T47D (cell line): ENCODE measurements around the gene KLHL30.

Experiments
- DNase-seq, 2 experiments: peaks; one replicate each; pipeline versions ENCODE4 v3.0.0 to v3.0.0-alpha.2; 2011 to 2012; ENCODE audit warnings: low read depth in 1 of 2, low spot score in 1 of 2
- JUND ChIP-seq: IDR thresholded peaks from 2 replicates; pipeline ENCODE4 v1.6.1; 2012; ENCODE audit warnings: low read depth
- in situ Hi-C: cut with HindIII; loops from 2 replicates; pipeline ENCODE4 v1.10.0; 2016; ENCODE audit warnings: low sequenced_read_pairs, low pct_unique_long_range_greater_than_20kb

KLHL30 gene

DNA sequence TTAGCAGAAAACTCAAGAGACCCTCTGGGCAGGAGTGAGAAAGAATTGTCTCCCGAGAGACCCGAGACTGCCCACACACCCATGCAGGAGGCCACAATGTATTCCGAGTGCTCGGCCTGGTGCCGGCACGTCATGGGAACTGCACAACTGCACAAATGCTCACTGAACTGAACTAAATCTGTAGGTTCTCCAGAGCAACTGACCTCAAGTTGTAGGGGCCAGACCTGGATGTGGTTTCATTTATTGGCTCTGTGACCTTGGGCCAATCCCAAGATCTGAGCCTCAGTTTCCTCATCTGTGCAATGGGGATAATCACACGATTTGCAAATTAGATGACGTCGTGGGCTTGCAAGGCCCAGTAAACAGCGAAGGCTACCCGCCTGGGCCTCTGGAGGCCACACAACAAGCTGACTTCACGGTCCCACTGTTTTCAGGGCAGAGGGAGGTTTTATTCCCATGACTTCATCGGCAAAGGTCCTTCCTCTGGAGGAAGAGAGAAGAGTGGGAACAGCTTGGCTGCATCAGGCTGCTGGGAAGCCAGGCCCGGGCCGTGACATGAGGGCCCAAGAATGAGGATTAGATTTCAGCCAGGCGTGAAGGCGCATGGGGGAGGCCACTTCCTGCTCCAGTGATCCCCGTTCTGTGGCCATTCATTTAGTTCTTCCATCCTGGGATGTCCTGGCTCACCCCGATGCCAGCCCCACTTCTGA lies 16.7 kb downstream of the KLHL30 start:
- DNase-seq: no peak
- no peak for TF ChIP-seq JUND
- in situ Hi-C loops: no loop called here

DNA sequence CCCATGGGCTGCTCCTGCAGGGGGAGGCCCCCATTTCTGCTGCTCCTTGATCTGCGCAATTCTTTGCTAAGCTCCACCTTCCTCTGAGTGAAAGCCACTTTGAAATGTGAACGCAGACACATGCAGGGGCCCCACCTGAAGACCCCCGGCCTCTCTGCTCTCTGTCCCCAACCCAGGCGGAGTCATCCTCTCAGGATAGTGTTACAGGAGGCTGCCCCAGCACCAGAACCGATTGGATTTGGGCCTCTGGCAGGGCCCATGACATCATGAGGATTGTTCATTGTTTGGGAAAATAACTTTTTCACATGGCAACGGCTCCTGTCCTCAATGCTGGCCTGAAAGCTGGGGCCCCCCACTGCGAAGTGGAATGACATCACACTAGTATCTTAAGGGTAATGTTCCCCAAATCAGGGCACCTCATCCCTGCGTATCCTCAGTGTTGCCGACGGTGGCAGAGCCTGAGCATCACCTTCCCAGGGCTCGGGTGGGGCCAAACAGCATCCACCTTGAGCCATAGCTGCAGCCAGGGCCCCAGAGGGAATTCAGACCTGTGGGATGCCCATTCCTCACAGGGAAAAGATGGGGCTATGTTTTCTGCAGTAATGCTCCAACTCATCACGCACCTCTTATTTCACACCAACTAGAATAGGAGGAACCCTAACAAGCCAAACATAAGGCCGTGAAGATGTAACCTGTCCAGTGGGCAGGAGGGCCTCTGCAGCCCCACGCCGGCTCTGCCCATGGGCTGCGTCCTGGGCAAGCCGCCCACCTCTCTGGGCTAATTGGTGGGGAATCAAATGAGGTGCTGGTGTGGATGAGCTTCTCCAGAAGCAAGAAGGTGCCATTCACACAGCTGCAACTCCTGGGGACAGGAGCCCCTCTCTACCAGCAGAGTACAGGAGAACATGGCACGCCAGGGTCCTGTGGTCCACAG lies 17.6 kb downstream of the KLHL30 start:
- in situ Hi-C loops: no loop called here
- no peak for TF ChIP-seq JUND
- DNase-seq: no peak

DNA sequence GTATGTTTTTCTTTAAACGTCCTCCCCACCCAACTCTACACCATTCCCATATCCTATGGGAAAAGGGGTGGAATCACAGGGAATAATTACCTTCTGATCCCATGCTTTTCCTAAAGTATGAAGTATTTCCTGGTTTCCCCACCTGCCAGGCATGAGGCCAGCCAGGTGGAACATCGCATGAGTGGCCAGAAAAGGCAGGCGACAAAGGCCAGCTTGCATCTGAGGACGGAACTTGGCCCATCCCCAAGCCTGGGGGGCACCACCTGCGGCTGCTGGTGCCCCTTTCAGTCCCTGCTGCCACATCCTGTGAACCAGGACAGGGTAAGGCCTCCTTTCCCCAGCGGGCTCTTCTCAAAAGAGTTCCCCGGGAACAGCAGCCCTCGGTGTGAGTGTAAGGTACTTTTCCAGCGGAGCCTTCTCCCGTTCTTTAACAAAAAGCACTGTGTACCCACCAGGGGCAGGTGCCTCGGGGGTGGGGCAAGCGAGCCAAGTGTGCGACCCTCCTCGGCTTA lies 19.1 kb downstream of the KLHL30 start:
- no peak for TF ChIP-seq JUND
- DNase-seq: no peak
- in situ Hi-C loops: no loop called here

DNA sequence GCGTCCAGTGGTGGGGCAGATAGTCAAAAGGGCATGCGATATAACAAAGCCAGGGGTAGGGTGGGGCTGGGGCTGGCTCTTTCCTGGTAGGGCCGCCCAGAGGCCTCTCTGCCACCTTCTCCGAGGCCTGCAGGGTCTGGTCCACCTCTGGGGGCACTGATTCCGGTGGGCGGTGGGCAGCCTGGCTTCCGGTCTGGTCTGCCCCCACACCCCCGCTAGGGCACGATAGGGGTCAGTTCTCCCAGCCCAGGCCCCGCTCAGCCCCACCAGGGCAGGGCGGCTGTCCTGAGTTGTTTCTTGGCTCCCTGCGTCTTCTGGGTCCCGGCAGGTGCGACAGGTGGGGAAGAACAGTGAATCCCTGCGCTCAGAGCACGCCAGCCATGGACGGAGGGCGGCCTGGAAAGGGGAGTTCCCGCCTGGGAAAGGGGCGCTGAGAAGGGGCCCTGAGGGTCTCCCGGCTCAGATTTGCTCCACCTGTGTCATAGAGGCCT lies 19.6 kb downstream of the KLHL30 start:
- in situ Hi-C loops: no loop called here
- no peak for DNase-seq
- no peak for TF ChIP-seq JUND

DNA sequence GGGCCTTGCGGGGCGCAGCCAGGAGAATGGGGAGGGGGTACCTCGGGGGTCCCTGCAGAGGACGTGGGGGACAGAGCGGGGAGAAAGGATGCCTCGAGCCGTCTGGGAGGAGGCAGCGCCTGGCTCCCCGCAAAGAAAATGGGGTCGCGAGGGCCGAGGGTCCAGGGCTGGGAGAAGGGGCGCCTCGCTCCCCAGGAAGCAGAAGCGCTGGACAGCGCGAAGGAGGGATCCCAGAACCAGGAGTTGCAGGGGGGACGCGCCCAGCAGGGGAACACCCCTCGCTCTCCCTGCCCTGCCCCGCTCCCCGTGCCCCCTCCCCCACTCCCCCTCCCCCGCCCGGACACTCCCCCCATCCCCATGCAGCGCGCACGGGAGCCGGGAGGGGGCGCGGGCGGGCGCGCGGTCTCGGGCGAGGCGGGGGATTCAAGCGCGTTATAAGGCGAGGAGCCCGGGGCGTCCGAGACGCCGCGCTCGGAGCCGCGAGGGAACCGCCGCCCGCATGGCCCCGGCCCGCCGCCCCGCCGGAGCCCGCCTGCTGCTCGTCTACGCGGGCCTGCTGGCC lies 20.1 kb downstream of the KLHL30 start, which contains the start of gene ERFE:
Gene ERFE (plus strand): TSS at position 462 of the 562 bp plus-strand sequence. CDS start 38 bp downstream, at position 500.
- in situ Hi-C loops: no loop called here
- DNase-seq: peak; percentile 38 to 50
- TF ChIP-seq JUND: no peak

DNA sequence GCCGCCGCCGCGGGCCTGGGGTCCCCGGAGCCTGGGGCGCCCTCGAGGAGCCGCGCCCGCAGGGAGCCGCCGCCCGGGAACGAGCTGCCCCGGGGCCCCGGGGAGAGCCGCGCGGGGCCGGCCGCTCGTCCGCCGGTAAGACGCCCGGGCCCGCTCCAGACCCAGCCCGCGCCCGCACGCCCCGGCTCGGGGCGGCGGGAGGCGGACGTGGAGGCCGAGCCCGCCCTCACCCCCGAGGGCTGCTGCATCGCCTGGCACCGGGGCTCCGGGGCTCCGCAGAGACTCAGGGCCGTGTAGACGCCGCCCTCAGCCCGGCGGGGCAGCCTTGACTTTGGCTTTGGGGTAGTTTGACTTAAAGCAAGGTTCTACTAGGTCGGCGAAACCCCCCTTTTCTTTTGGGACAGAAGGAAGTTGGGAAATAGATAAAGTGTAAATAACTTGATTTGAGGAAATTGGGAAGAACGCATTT lies 20.6 kb downstream of the KLHL30 start:
- TF ChIP-seq JUND: no peak
- DNase-seq: no peak
- in situ Hi-C loops: no loop called here

DNA sequence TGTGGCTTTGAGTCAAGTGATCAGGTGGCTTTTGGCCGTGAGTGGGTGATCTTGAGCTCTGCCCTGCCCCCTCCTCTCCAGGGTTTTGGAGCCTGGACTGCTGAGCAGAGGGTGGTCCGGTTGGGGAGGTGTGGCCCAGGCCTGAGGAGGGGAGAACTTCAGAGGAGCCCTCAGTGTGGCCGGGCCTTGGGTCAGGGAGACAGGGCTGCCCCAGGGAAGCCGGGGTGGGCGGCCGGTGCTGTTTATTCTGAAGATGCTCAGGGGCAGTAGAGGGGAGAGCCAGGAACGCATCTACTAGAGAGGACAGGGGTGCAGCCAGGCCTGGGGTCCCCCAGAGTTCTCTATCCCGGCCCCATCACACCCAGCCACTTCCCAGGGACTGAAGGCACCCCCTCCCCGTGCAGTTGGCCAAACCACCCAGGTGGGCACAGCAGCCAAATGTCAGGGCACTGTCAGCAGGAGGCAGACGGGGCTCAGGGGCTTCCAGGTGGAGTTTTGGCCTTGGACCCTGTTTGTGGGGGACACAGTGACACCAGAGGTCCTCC lies 21.3 kb downstream of the KLHL30 start:
- DNase-seq: no peak
- no peak for TF ChIP-seq JUND
- in situ Hi-C loops: no loop called here

DNA sequence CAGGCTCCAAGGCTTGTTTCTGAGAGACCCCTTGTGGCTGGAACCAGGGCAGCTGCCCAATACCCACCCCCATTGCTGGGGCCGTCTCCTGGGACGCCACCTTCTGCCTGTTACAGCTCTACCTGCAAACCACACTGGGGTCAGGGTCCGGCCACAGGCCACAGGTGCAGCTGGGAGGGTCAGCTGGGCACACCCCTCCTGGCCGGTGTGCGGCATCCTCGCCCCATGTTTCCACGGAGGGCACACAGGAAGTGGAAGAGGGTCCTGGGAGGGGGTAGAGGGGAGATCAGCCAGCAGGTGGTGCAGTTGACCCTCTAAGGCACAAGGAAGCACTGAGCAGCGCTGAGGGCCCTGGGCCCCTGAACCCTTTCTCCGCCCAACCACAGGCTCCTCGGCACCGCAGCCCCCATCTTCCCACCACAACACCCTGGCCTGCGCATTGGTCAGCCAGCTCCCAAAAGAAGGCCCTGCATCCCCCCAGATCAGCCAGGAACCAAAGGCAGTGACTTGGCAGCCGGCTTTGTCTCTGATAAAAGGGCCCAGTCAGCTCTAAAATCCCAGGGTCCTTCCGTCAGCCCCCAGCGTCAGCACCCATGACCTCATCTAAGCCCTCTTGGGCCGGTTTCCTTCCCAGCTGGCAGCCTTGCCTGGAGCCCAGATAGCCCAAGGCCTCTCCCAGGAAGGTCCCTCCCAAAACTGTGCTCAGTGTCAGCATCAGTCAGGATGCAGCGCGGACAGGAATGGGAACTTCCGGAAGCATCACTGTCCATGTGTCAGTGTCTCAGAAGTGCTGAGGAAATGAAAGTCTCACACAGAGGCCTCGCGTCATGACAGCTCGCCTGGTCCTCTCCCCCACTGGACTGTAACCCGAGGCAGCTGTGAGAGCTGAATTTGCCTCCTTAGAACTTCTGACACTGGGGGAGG lies 22.0 kb downstream of the KLHL30 start:
- no peak for DNase-seq
- TF ChIP-seq JUND: no peak
- in situ Hi-C loops: no loop called here

DNA sequence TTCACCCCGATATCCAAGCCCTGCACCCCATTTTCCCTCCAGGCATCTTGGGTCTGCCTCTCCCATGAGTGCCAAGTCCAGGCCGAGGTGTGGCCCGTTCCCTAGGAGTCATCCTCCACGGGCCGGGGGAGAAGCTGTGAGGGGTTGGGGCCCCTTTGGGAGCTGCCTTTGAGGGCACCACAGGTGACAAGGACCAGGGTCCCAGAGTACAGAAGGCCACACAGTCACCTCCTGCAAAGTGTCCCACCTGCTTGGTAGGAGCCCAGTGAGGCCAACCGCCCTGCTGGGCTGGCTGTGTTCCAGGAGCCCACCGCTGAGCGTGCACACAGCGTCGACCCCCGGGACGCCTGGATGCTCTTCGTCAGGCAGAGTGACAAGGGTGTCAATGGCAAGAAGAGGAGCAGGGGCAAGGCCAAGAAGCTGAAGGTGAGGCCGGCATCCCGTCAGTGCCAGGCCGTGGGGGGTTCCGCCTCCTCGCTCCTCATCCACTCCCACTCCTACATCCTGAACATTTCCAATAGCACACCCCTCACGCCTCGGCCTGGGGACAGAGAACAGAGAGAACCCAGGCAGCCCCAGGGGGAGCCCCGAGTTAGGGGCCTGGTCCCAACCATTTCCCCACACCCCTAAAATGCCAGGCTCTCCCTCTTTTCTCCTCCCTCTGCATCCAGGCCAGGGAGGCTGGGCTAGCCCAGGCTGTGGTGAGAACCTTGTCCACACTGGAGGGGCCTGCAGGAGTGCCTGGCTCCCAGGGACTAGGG lies 23.0 kb downstream of the KLHL30 start:
- no peak for DNase-seq
- in situ Hi-C loops: no loop called here
- TF ChIP-seq JUND: no peak

DNA sequence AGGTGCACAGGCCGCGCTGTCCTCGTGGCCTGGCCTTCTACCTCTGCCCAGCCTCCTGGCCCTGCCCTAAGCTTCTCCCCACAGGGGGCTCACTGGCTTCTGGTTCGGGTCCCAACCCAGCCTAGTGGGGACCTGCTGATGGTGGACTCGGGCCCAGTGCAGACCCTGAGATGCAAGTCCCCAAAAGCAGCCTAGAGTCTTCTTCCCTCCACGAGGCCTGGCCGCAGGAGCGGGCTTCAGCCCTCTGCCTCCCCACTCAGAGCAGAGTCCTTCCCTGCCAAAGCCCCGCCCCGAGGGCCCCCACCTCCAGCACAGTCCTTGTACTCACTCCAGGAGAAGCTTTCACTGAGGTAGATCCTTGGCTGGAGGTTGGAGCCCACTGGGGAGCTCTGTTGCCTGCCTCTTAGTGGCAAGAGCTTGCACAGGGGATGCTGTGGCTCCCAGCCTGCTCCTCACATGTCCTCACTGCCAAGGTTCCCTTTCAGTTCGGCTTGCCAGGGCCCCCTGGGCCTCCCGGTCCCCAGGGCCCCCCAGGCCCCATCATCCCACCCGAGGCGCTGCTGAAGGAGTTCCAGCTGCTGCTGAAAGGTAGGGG lies 23.9 kb downstream of the KLHL30 start:
- no peak for DNase-seq
- no peak for TF ChIP-seq JUND
- in situ Hi-C loops: no loop called here

DNA sequence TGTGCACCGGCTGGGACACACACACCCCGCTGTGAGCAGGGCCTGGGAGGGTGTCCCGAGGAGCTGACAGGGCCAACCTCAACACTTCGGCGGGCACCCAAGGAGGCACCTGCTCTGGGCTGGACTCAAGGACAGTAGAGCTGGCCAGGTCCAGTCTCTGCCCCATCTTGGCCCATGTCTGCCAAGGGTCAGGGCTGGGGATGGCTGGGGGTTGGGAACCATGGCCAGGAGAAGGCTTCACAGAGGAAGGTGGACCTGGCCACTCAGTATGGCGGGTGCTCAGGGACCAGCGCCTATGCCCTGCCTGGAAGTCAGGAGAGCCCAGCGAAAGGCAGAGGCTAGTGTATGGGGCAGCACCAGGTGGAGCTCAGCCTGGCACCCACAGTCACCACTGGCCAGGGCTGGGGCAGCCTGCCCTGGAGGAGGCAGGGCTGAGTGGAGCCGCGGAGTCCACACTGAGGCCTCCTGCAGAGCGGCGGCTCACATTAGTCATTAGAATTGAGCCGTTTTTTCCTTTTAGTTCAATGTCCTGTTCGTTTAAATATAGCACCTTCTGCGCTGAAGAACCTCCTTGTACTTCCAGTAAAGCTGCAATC lies 24.5 kb downstream of the KLHL30 start:
- no peak for DNase-seq
- in situ Hi-C loops: no loop called here

More for the DNA sequence above, 24.5 kb downstream of the KLHL30 start:
- TF ChIP-seq JUND: no peak
